CD8-positive, alpha-beta memory T cell (primary cell): Measurements from ENCODE around the gene SULT1C3. TPM values are rescaled to one million over a fixed set of nuclear protein-coding genes. Genes with fewer than 3 reads are reported as not detected.

Source experiments
- CTCF ChIA-PET: fragments of 350-600 bp; sonication (Branson Sonifier 250); formaldehyde crosslinking; loops from one replicate; lab custom pipeline; 2021; ENCODE audit warnings: antibody characterized with exemption; lab: Charles Lee
- POLR2A ChIA-PET: fragments of 350-600 bp; sonication (Branson Sonifier 250); formaldehyde crosslinking; loops from one replicate; lab custom pipeline; 2021; ENCODE audit warnings: antibody characterized with exemption; lab: Charles Lee
- DNase-seq, 5 donors: peaks; one replicate each; pipeline versions ENCODE4 v3.0.0 to v3.0.0-alpha.2; 2020 to 2022; ENCODE audit warnings: mixed read lengths in 1 of 5
- H3K27ac ChIP-seq: one replicate; pipeline ENCODE4 v1.7.0; 2013; ENCODE audit warnings: low read depth, mild to moderate bottlenecking, low read length, moderate library complexity
- H3K27me3 ChIP-seq: 2 replicates; pipeline ENCODE4 v1.7.0; 2013; ENCODE audit warnings: low read length, mild to moderate bottlenecking; ENCODE audit not compliant: insufficient read depth, poor library complexity, severe bottlenecking
- H3K36me3 ChIP-seq: 2 replicates; pipeline ENCODE4 v1.7.0; 2013; ENCODE audit warnings: mild to moderate bottlenecking, low read length, moderate library complexity; ENCODE audit not compliant: insufficient read depth
- H3K4me1 ChIP-seq: 2 replicates; pipeline ENCODE4 v1.7.0; 2013; ENCODE audit warnings: mild to moderate bottlenecking, low read length, moderate library complexity; ENCODE audit not compliant: insufficient read depth
- H3K4me3 ChIP-seq: 2 replicates; pipeline ENCODE4 v1.7.0; 2013; ENCODE audit warnings: mild to moderate bottlenecking, low read length
- H3K9me3 ChIP-seq: 2 replicates; pipeline ENCODE4 v1.7.0; 2013; ENCODE audit warnings: mild to moderate bottlenecking, low read length
- H3K27ac Mint-ChIP-seq, 8 donors: one replicate each; pipeline ENCODE4 v1.8.0; 2020 to 2021; ENCODE audit warnings: mixed read lengths in 8 of 8, mild to moderate bottlenecking in 6 of 8, inconsistent platforms in 3 of 8, moderate library complexity in 3 of 8
- H3K27me3 Mint-ChIP-seq, 2 donors: one replicate each; pipeline ENCODE4 v1.8.0; 2020 to 2021; ENCODE audit warnings: mixed read lengths in 2 of 2, mild to moderate bottlenecking in 1 of 2, moderate library complexity in 1 of 2
- H3K36me3 Mint-ChIP-seq, 3 donors: one replicate each; pipeline ENCODE4 v1.8.0; 2020 to 2021; ENCODE audit warnings: mixed read lengths in 3 of 3, inconsistent platforms in 1 of 3, mild to moderate bottlenecking in 1 of 3
- H3K4me1 Mint-ChIP-seq, 3 donors: one replicate each; pipeline ENCODE4 v1.8.0; 2020 to 2021; ENCODE audit warnings: mixed read lengths in 3 of 3, inconsistent platforms in 1 of 3, mild to moderate bottlenecking in 1 of 3
- H3K4me3 Mint-ChIP-seq, 7 donors: one replicate each; pipeline ENCODE4 v1.8.0; 2020 to 2021; ENCODE audit warnings: mixed read lengths in 7 of 7, mild to moderate bottlenecking in 6 of 7, moderate library complexity in 4 of 7, inconsistent platforms in 2 of 7
- H3K9me3 Mint-ChIP-seq, 5 donors: one replicate each; pipeline ENCODE4 v1.8.0; 2020 to 2022; ENCODE audit warnings: mixed read lengths in 5 of 5, mild to moderate bottlenecking in 3 of 5, moderate library complexity in 2 of 5, inconsistent platforms in 1 of 5
- polyA plus RNA-seq: library from polyadenylated mRNA; unstranded; fragments of 300-500 nt; fragmentation: Illumina TruSeq; gene quantifications from one replicate; pipeline ENCODE4 v1.2.3, GENCODE V29; 2021
- total RNA-seq, 2 experiments: library from RNA; stranded (reverse); gene quantifications; one replicate each; pipeline ENCODE4 v1.2.3, GENCODE V29; 2021

The SULT1C3 gene
- total and polyA plus RNA-seq, 3 experiments from 2014 or later = not detected

DNA sequence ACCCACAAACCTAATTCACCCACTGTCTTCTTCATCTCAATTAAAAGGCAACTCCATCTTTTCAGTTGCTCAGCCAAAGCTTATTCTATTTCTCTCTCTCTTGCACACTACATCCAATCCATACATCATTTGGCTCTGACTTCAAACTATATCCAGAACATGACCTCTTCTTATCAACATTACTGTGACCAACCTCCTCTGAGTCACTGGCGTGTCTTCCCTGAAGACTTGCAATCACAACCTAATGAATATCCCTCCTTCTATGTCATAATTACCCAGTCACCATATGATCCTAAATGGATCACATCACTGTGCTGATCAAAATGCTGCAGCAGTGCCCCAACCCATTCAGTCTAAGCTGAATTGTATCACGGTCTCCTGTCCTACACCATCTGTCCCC lies 22.6 kb upstream of the SULT1C3 start:
- Histone ChIP-seq H3K4me1 (no peaks in the 10 kb centered on the region), H3K27me3 (no peaks in the 10 kb centered on the region), H3K9me3 (no peaks in the 10 kb centered on the region), H3K36me3 (no peaks in the 10 kb centered on the region), H3K4me3 (no peak overlapping the region), H3K27ac (no peak overlapping the region)
- no peaks in the 10 kb centered on the region for H3K4me1 Mint-ChIP-seq
- ChIA-PET CTCF (no interaction called here), POLR2A (no interaction called here)
- H3K27ac Mint-ChIP-seq = no peak overlapping the region
- peaks cover 3 to 8% of the 10 kb centered on the region in 2 donors for H3K27me3 Mint-ChIP-seq
- no peak overlapping the region for H3K4me3 Mint-ChIP-seq
- H3K9me3 Mint-ChIP-seq = peaks cover 0 to 2% (median 0%) of the 10 kb centered on the region in 5 donors
- DNase-seq = no peak
- H3K36me3 Mint-ChIP-seq = no peaks in the 10 kb centered on the region

DNA sequence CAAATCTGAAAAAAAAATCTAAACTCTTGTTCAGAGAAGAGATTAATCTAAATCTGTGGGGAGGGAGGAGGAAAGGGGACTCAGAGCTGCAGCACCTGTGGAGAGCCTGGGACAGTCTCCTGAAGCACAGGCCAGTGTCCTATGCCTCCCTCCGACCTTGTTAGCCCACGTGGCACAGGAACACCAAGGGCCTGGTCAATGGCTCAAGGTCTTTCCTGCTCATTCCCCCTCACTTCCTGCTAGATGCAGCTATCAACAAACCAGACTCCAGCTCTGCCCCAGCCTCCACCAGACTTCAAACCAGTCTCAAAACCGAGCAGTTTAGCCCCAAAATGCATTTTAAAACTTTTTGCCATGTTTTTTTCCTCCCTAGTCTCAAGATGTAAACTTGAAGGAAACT lies 20.1 kb upstream of the SULT1C3 start:
- Mint-ChIP-seq H3K27me3 (peaks cover 3 to 8% of the 10 kb centered on the region in 2 donors), H3K9me3 (peaks cover 5 to 20% (median 12%) of the 10 kb centered on the region in 5 donors), H3K27ac (no peak overlapping the region), H3K36me3 (no peaks in the 10 kb centered on the region), H3K4me1 (no peaks in the 10 kb centered on the region), H3K4me3 (no peak overlapping the region)
- H3K27me3 ChIP-seq = no peaks in the 10 kb centered on the region
- DNase-seq = no peak
- ChIA-PET POLR2A (no interaction called here), CTCF (interaction anchor here (1.0 kb wide), 1 partner anchor 9 kb away, joined by 3 read pairs; no protein-coding TSS in a partner anchor)
- no peaks in the 10 kb centered on the region for H3K9me3 ChIP-seq
- H3K4me1 ChIP-seq = no peaks in the 10 kb centered on the region
- H3K27ac ChIP-seq = no peak overlapping the region
- H3K4me3 ChIP-seq = no peak overlapping the region
- H3K36me3 ChIP-seq = no peaks in the 10 kb centered on the region

GRCh38 chr2:108220191-108220590 lies 19.6 kb upstream of the SULT1C3 start:
- ChIA-PET CTCF (no interaction called here), POLR2A (no interaction called here)
- no peak overlapping the region for H3K27ac Mint-ChIP-seq
- no peak overlapping the region for H3K4me3 Mint-ChIP-seq
- H3K27me3 Mint-ChIP-seq = peaks cover 3 to 8% of the 10 kb centered on the region in 2 donors
- H3K36me3 Mint-ChIP-seq = no peaks in the 10 kb centered on the region
- no peaks in the 10 kb centered on the region for H3K4me1 Mint-ChIP-seq
- DNase-seq = no peak
- Histone ChIP-seq H3K36me3 (no peaks in the 10 kb centered on the region), H3K4me1 (no peaks in the 10 kb centered on the region), H3K27me3 (no peaks in the 10 kb centered on the region), H3K9me3 (no peaks in the 10 kb centered on the region), H3K4me3 (no peak overlapping the region), H3K27ac (no peak overlapping the region)
- peaks cover 5 to 20% (median 12%) of the 10 kb centered on the region in 5 donors for H3K9me3 Mint-ChIP-seq

GRCh38 chr2:108220942-108221541 lies 18.7 kb upstream of the SULT1C3 start:
- POLR2A ChIA-PET = no interaction called here
- H3K9me3 ChIP-seq = no peaks in the 10 kb centered on the region

GRCh38 chr2:108222261-108222660 lies 17.5 kb upstream of the SULT1C3 start:
- CTCF ChIA-PET = no interaction called here
- no peaks in the 10 kb centered on the region for H3K4me1 Mint-ChIP-seq
- Histone ChIP-seq H3K27me3 (no peaks in the 10 kb centered on the region), H3K9me3 (no peaks in the 10 kb centered on the region), H3K27ac (no peak overlapping the region), H3K36me3 (no peaks in the 10 kb centered on the region), H3K4me3 (no peak overlapping the region), H3K4me1 (no peaks in the 10 kb centered on the region)
- H3K4me3 Mint-ChIP-seq = no peak overlapping the region
- POLR2A ChIA-PET = no interaction called here
- no peaks in the 10 kb centered on the region for H3K36me3 Mint-ChIP-seq
- peaks cover 3 to 13% of the 10 kb centered on the region in 2 donors for H3K27me3 Mint-ChIP-seq
- DNase-seq = no peak
- H3K9me3 Mint-ChIP-seq = peaks cover 5 to 20% (median 13%) of the 10 kb centered on the region in 5 donors
- H3K27ac Mint-ChIP-seq = no peak overlapping the region

More at GRCh38 chr2:108220942-108221541, 18.7 kb upstream of the SULT1C3 start:
- H3K4me1 Mint-ChIP-seq = no peaks in the 10 kb centered on the region
- no peaks in the 10 kb centered on the region for H3K4me1 ChIP-seq
- peaks cover 3 to 11% of the 10 kb centered on the region in 2 donors for H3K27me3 Mint-ChIP-seq
- DNase-seq = no peak
- no peak overlapping the region for H3K4me3 Mint-ChIP-seq
- H3K36me3 ChIP-seq = no peaks in the 10 kb centered on the region
- CTCF ChIA-PET = no interaction called here
- H3K36me3 Mint-ChIP-seq = no peaks in the 10 kb centered on the region
- no peaks in the 10 kb centered on the region for H3K27me3 ChIP-seq
- no peak overlapping the region for H3K27ac ChIP-seq
- H3K27ac Mint-ChIP-seq = no peak overlapping the region
- H3K4me3 ChIP-seq = no peak overlapping the region
- peaks cover 5 to 20% (median 12%) of the 10 kb centered on the region in 5 donors for H3K9me3 Mint-ChIP-seq

DNA sequence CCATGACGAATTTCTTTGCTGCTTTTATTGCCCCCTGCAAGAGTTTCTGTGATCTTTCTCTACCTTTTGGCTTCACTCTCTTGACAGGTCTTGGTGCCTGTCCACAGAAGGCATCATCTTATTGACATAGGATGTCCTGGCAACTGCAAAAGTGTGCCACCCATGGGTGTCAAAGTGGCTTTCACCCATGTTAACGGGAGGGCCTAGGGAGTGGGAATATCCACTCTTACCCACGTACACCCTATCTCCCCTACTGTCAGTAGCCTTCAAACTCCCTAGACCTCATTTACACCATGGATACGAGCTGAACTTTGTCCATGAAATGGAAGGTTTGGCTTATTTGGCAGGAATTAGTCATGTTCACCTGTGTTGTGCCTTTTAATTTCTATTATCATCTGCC lies 16.2 kb upstream of the SULT1C3 start:
- no peaks in the 10 kb centered on the region for H3K9me3 ChIP-seq
- H3K4me3 Mint-ChIP-seq = no peak overlapping the region
- no peaks in the 10 kb centered on the region for H3K27me3 ChIP-seq
- DNase-seq = no peak
- ChIA-PET POLR2A (no interaction called here), CTCF (no interaction called here)
- H3K4me1 Mint-ChIP-seq = no peaks in the 10 kb centered on the region
- no peaks in the 10 kb centered on the region for H3K36me3 ChIP-seq
- H3K36me3 Mint-ChIP-seq = no peaks in the 10 kb centered on the region
- no peaks in the 10 kb centered on the region for H3K4me1 ChIP-seq
- no peak overlapping the region for H3K27ac ChIP-seq
- H3K27ac Mint-ChIP-seq = no peak overlapping the region
- peaks cover 6 to 23% of the 10 kb centered on the region in 2 donors for H3K27me3 Mint-ChIP-seq
- peaks cover 6 to 20% (median 13%) of the 10 kb centered on the region in 5 donors for H3K9me3 Mint-ChIP-seq
- no peak overlapping the region for H3K4me3 ChIP-seq

DNA sequence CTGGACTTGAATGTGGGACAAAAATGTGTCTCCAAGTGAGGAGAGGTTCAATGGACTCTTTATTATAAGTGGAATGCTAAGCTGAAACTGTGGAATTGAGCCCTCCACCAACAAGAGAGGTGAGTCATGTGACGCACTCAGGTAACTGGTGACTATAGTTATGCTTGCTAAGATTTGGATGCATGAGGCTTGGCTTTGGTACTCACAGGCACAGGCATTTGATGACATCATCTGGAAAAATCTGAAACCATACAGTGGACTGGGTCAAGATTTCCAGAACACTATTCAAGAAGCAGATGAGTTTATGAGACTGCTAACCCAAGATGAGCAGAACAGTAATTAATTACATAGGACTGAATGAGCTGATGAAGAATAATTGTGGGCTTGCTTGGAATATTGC lies 15.7 kb upstream of the SULT1C3 start:
- Mint-ChIP-seq H3K4me3 (no peak overlapping the region), H3K4me1 (no peaks in the 10 kb centered on the region), H3K27me3 (peaks cover 6 to 23% of the 10 kb centered on the region in 2 donors), H3K36me3 (no peaks in the 10 kb centered on the region), H3K9me3 (peaks cover 6 to 20% (median 13%) of the 10 kb centered on the region in 5 donors), H3K27ac (no peak overlapping the region)
- no peak overlapping the region for H3K27ac ChIP-seq
- H3K27me3 ChIP-seq = no peaks in the 10 kb centered on the region
- ChIA-PET CTCF (no interaction called here), POLR2A (no interaction called here)
- H3K4me3 ChIP-seq = no peak overlapping the region
- H3K36me3 ChIP-seq = no peaks in the 10 kb centered on the region
- no peaks in the 10 kb centered on the region for H3K4me1 ChIP-seq
- no peak for DNase-seq
- H3K9me3 ChIP-seq = no peaks in the 10 kb centered on the region

DNA sequence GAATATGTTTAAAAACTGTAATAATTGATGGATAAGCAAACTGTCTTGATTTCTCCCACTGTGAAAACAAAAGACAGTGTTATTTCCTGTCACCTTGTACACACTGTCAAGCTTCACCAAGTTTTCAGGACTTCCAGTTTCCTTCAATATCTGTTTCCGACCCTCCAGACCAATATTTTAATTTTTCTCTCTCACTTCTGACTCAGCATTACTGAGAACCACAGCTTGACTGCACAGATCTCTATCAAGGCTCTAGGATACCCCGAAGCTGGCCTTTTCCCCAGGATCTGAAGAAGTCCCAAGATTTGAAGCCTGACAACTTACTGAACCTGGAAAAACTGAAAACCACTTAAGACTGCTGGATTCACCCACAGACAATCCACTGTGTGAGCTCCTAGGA lies 13.2 kb upstream of the SULT1C3 start:
- no peak overlapping the region for H3K27ac ChIP-seq
- no peak overlapping the region for H3K27ac Mint-ChIP-seq
- POLR2A ChIA-PET = no interaction called here

More for the DNA sequence above, 13.2 kb upstream of the SULT1C3 start:
- no peak overlapping the region for H3K4me3 ChIP-seq
- H3K27me3 Mint-ChIP-seq = peaks cover 4 to 31% of the 10 kb centered on the region in 2 donors
- DNase-seq = no peak
- H3K4me1 ChIP-seq = no peaks in the 10 kb centered on the region
- no peaks in the 10 kb centered on the region for H3K27me3 ChIP-seq
- no peaks in the 10 kb centered on the region for H3K9me3 ChIP-seq
- H3K36me3 Mint-ChIP-seq = no peaks in the 10 kb centered on the region
- no peaks in the 10 kb centered on the region for H3K4me1 Mint-ChIP-seq
- no peaks in the 10 kb centered on the region for H3K36me3 ChIP-seq
- H3K9me3 Mint-ChIP-seq = peaks cover 6 to 20% (median 13%) of the 10 kb centered on the region in 5 donors
- CTCF ChIA-PET = no interaction called here
- no peak overlapping the region for H3K4me3 Mint-ChIP-seq
